Right hindlimb (tissue), 1 donor: ENCODE results near the gene PHYHD1.

ENCODE experiments used
- DNase-seq: peaks from one replicate; pipeline ENCODE4 v3.0.0-alpha.2; 2018

The PHYHD1 gene

DNA sequence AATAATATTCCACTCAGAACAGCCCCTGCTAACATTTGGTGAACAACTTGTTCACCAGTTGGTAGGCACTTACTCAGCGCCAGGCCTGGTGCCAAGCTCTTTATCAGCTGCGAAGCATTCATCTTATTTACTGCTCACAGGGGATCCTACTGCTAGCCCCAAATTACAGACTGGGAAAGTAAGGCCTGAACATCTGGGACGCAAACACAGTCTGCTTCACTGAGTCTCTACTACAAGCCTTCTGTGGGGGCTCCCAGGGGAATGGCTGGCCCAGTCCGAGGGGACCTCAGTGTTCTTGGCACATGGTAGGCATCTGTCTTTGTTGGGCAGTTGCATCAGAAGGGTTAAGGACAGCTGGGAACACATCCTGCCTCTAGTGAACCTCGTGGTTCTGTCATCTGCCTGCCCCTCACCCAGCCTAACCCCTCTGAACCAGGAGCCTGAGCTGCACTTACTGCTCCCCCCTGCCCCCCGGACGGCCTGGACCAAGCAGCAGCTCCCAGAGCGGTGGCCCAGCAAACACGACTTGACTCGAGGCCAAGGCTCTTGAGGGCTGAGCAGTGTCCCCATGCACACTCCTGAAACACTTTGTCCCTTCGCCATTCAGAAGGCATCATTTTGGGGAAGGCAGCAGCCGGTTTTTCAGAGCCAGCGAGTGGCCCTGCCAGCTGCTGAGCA lies at the start of gene PHYHD1:
TSS of gene PHYHD1 (plus strand) at position 602 of the 678 bp plus-strand sequence. CDS start 1,342 bp downstream, outside the sequence.
- peak; percentile 52 for DNase-seq

DNA sequence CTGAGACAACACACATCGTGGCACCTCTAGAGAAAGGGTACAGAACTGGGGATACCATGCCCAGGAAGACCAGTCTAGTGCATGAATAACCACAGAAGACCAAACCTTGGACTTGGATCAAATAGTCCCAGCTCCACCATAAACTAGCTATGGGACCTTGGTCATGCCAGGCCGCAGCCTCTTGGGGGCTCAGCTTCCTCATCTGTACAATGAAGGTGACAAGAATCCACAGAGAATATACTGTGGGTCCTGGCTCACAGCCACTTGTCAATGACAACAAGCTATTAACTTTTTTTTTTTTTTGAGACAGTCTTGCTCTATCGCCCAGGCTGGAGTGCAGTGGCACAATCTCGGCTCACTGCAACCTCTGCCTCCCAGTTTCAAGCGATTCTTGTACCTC lies 42.9 kb upstream of the PHYHD1 start:
- DNase-seq: no peak

DNA sequence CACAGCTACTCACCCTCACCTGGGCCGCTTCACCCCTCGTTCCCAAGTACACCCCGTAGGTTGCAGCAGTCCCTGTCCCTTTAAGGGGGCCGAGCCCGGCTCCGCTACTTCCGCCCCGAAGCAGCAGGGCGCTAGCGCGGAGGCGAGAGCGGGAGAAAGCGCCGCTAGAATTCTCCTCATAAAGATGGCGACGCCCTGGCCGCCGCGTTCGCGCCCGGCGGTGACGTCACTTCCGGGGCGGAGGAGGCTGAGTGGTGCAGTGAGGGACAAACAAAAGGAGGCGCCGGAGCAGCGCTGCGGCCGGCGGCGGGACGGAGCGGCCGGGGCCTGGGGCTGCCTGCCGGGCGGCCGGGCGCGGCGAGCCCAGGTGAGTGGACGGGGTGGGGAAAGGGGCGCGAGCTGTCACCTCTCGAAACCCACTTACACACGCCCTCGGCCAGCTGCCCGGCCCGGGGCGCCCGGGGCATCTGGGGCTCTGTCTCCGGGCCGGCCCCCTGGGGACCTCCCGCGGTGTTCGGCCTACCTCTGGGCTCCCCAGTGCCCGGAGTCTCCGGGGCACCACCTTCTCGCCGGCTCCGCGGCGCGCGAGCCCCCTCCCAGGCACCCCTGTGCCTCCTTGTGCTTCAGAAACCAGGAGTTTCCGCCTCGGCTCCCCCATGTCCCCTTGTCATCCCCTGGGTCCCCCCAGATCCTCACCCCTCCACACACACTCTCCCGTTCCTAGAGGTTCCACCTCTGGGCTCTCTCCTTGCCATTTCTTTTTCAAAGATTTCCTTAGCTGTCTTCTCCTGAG lies 38.7 kb upstream of the PHYHD1 start, which contains the start of the genes KYAT1 and LRRC8A:
TSS of gene KYAT1 (minus strand) at position 67 of the 793 bp plus-strand sequence. CDS start 36,545 bp downstream, outside the sequence.
TSS of gene LRRC8A (plus strand) at position 250 of the 793 bp plus-strand sequence. CDS start 25,032 bp downstream, outside the sequence.
- DNase-seq: peak; percentile 99

DNA sequence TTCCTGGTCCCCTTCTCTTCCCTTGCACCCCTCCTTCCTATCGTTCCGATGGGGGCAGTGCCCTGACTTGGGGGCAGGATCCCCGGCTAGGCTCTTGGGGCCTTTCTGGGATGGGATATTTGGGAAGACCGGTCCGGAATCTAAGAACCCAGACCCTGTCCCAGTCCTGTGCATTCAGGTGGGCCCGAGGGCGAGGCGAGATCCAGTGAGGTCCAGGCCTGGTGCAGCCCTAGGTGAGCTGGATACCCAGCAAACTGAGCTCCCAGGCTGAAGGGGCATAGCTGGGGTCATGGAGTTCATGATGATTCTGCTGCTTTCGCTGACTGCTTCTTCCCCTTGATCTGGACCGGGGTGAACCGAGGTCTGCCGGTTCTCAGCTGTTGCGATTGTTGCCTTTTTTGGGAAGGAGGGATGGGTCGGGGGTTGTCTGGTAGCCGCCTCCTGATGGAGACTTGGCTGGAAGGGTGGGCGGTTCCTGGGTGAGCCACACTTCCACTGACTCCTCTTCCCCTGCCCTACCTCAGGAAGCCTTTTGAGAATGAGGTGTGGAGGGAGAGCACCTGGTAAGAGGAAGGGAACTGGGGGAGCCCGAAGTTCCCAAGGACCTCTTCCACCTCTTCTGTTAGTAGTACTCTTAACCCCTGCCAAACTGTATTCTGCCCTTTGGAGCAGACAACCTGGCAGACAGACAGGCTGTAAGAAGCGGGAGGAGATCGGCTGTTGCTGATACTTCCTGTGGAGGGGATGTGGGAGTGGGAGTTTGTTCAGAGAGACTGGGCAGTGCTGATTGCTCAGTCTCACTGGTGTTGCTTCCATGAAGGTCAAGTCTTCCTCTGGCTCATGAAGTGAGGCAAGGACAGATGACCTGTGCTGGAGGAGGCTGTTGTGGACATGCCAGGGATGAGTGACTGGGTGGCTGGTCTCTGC lies 37.8 kb upstream of the PHYHD1 start:
- DNase-seq: peak; percentile 50

DNA sequence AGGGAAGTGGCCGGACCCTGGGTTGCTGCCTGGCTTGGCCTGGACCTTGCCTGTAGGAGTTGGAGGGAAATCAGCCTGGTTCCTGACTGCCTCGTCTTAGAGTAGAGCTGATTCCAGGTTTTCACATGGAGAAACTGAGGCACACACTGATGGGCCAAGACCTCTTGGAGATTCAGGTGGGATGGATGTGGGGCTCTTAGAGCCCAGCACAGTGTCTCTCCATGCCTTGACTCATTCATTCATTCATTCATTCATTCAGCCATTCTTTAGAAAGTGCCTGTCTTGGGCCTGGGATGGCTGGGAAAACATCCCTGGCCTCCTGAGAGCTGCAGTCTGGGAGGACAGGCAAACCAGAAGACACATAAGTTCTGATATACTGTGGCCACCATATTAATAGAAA lies 36.6 kb upstream of the PHYHD1 start:
- no peak for DNase-seq

DNA sequence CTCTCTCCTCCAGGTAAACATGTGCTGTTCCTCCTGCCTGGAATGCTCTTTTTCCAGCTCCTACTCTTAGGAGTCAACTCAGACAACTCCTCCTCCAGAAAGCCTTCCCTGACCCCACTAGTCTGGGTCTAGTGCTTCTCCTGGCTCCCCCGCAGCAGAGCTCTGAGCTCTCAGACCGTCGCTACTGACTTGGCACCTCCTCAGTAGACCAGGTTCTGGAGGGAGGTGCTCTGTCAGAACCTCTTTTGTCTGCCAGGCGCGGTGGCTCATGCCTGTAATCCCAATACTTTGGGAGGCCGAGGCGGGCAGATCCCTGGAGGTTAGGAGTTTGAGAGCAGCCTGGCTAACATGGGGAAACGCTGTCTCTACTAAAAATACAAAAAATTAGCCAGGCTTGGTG lies 35.4 kb upstream of the PHYHD1 start:
- DNase-seq: no peak

DNA sequence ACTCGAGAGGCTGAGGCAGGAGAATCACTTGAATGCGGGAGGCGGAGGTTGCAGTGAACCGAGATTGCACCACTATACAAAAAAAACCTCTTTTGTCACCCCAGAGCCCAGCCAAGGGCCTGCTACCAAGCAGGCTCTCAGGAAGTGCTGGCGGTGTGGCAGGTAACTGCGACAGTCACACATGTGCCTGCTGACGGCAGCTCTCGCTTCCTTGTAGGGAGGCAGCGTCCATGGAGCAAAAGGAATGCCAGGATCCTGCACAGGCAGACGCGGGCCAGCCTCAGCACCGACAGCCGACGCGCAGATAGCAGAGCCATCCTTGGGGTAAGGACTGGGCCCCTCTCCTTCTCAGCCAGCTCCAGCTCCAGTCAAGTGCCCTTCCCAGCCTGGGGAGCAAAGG lies 35.0 kb upstream of the PHYHD1 start:
- DNase-seq: no peak

DNA sequence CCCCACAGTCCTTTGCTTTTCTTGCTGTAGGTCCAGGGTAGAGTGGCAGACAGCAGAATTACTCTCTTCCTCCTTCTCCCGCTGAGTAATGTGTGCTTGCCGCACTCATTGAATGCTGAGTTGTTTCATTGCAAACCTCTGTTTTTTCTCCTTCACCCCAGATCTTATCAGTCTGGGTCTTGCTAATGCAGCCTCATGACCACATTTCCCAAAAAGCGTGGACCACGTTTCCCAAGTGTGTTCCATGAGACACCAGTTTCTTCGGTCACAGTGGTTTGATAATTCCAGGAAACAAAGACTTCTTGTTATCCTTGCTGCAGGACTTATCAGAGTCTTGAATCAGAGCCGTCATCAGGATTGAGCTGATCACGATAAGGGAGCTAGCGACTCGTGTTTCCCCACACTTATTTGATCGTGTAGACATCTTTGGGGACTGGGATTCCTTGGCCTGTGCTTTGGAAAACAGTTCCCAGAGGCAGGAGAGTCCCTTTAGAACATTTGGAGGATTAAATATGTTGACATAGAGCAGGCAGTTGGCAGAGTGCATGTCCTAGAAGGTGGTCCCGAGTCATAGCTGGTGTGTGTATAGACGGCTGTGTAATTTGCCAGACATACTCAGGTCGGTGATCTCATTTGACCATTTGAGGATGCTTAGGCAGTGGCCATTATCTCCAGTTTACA lies 34.4 kb upstream of the PHYHD1 start:
- no peak for DNase-seq

DNA sequence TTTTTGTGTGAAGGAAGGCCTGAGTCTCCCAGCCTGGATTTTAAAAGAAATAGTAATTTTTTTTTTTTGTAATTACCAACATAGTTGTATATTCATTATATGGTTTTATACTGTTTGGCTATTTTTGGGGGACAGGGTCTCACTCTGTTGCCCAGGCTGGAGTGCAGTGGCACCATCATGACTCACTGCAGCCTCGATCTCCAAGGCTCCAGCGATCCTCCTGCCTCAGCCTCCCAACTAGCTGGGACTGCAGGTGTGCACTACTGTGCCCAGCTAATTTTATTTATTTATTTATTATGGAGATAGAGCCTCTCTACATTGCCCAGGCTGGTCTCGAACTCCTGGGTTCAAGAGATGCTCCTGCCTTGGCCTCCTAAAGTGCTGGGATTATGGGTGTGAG lies 33.7 kb upstream of the PHYHD1 start:
- DNase-seq: no peak

DNA sequence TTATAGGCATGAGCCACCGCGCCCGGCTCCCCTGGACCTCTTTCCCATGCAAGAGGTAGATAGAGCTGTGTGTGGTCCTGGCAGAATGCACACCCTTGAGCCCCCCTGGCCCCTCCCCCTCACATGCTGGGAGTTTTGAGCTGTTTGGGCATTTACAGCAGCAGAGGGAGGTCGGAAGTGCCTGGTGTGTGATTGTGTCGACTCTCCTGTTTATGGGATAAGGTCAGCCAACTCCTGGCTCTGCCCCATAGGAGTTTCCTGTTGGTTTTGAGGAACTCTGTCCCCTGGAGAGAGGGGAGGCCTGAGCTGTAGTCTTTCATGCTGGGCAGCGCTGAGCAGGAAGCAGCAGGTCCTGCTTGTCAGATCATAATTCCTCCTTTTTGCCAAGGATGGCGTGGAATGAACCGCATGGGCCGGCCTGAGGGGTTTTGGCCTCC lies 32.9 kb upstream of the PHYHD1 start:
- no peak for DNase-seq

DNA sequence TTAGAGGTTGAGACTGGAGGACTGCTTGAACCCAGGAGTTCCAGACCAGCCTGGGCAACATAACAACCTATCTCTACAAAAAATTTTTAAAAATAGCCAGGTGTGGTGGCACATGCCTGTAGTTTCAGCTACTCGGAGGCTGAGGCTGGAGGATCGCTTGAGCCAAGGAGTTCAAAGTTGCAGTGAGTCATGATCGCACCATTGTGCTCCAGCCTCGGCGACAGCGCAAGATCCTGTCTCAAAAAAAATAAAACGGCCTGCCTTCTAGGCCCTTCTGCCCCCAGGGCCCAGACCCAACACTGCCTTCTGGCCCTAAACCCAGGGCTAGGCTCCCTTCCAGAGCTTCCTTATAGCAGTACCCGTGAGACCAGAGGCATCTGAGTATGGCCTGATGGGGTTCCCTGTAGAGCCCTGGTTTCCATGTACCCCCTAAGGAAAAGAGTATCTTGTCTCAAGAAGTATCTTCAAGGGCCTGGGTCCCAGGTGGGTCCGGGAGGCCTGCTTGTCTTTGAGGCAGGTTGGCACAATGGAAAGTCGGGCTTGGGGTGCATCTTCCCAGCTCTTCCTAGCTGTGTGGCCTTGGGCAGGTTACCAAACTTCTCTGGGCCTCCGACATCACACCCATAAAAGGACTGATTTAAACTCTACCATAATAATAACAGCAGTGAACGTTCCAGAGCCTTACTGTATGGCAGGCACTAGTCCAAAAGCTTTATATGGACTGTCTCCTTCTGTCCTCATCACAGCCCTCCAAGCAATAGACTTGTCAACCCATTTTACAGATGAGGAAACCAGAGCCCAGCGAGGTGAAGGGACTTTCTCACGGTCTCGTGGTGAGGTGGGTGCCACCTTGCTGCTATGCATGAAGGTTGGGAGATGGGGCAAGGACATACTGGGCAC lies 29.2 kb upstream of the PHYHD1 start:
- no peak for DNase-seq

DNA sequence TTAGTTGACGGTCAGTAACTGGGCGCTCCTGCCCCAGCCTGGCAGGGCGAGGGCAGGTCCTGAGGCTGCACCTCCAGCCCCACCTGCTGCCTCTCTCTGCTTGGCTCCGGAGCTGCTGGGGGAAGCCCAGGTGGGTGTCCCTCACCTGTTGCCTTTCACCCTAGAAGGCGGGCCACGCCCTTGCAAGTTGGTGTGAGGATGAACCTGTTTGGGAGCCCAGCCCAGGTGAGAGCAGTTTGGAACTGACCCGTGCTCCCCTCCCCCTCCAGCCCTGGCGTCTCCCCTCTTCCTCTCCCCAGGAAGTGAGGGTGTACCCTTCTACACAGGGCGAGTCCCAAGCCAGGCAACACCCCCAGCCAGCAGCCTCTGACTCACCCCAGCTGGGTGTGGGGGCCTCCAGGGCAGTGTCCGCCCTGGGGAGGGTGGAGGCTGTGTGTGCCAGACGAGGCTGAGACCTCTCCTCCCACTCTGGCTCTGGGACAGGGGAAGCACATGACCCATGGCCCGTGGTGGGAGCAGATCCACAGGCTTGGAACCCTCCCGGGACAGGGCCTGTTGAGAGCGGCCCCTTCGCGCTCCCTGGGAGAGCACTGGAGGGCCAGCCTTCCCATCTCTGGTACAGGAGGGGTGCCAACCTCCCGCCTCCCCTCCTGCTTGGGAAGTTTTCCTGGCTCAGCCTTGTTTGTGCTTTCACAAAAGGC lies 28.4 kb upstream of the PHYHD1 start:
- peak; percentile 70 for DNase-seq

DNA sequence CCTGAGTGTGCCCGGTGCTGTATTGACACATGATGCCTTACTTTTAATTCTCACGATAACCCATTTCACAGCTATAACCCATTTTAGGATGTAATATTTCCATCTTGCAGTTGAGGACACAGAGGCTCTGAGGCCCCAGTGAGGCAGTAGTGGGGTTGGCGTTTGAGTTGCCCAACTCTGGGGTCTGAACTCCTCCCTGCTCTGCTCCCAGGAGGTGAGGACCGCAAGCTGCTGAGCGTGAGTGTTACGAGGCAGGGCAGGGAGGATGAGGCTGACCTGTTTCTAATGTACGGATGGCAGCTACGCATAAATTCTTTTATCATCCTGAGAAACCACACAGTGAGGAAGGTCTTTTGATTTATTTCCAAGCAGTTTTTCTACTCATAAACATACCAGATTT lies 27.4 kb upstream of the PHYHD1 start:
- no peak for DNase-seq

DNA sequence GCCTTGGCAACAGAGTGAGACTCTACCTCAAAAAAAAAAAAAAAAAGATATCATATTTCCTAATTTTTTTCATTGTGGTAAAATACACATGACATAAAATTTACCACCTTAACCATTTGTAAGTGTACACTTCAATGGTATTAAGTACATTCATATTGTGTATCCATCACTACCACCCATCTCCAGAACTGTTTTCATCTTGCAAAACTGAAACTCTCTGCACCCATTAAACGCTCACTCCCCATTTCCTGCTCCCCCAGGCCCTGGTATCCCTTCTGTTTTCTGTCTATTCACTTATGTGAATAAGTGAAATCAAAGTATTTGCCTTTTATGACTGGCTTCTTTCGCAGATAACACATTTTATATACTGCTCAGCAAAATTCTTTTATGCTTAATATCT lies 26.0 kb upstream of the PHYHD1 start:
- no peak for DNase-seq

DNA sequence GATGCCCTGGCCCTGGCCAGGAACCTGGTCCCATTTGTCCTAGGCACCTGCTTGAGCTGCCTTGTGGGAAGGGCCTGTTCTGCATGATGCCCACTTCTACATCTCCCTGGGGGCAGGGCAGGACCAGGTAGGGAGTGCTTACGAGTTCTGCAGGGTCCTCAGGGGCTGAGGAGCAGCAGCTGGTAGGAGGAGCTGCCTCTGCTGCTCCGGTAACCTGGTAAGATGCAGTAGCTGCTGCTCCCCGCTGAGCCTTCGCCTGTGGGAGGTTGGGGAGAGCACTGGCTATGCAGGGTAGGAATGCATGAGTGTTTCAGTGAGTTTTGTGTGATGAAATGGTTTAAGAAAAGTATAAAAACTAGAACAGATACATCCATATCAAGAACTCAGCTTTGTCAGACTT lies 25.2 kb upstream of the PHYHD1 start:
- no peak for DNase-seq

DNA sequence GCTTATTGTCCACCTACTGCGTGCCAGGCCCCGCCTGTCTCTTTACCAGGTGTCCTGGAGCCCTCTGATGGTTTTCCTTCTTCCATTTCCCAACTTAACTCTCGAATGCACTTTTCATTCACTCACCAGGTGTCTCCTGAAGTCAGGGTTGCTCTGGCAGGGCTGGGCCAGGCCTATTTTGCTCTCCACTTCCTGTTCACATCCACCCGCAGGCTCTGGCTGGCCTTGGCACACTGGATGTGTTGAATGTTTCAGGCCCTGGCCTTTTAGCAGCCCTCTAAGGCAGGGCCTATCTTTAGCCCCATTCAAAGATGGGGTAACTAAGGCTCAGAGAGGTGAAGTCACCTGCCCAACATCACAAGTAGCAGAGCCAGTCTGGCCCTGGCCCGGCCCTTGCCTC lies 22.4 kb upstream of the PHYHD1 start:
- no peak for DNase-seq

DNA sequence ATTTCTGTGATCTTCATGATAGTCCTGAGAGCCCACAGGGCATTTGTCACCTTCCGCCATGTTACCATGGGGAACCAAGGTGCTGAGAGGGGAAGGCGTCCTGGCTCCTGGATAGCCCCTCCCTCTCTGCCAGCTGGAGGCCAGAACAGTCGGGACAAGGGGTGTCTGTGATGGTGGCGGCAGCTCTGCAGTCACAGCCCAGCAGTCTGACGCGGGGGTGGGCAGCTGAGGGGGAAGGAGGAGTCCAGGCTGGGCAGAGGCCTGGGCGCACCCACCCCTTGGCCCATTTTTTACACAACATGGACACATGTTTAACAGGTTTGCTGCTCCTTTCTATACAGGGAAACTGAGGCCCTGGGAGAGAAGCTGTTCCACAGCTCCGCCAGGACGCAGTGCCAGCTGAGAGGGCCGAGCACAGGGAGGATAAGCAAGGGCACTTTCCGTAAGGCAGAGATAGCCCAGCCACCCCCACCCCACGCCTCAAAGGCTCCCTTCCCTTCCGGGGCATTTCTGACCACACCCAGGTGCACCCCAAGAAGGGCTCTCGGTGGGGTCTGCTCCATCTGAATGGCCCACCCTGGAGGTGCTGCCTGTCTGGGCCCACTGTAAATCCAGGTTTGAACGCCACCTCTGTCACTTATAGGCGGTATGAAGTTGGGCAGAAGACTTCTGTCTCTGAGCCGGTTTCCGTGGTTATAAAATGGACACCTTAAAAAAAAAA lies 21.8 kb upstream of the PHYHD1 start:
- DNase-seq: no peak

DNA sequence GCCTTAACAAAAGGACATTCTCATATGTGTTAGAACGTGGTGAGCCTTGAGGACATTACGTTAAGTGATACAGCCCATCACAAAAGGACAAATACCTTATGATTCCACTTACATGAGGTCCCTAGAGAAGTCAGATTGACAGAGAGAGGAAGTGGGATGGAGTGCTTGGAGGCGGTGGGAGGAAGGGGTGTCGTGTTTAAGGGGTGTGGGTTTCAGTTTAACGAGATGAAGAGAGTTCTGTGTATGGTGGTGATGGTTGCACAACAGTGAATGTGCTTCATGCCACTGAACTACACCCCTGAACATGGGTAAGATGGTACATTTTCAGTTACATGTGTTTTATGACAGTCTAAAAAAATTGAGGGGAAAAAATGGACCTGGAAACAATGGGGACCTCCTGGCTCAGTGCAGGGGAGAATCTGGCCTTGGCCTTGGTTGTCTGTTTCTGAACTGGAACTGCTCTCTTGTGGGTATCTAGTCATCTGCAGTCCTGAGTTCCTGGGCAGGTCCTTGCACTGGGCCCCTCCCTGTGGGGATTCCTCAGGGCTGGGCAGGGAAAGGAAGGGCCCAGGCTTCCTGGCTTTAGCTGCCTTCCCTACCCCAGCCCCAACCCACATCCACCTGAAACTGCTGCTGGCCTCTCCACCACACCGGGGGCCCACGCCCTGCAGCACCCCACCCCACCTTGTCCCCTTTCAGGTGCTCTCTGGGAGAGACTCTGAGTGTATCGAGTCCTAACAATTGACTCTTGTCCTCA lies 21.0 kb upstream of the PHYHD1 start:
- DNase-seq: no peak

DNA sequence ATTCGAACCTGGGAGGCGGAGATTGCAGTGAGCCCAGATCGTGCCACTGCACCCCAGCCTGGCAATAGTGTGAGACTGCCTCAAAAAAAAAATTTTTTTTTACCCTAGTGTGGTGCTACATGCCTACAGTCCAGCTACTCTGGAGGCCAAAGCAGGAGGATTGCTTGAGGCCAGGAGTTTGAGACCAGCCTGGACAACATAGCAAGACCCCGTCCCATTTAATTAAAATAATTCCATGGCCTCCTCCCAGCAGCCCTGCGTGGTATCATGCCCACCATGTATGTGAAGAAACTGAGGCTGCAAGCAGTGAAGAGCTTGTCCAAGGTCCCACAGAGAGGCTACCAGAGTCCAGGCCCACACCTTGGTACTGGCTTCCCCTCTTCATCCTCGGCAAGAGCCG lies 19.4 kb upstream of the PHYHD1 start:
- DNase-seq: no peak
